ENCODE results near the gene CLRN2.

Gene CLRN2

DNA sequence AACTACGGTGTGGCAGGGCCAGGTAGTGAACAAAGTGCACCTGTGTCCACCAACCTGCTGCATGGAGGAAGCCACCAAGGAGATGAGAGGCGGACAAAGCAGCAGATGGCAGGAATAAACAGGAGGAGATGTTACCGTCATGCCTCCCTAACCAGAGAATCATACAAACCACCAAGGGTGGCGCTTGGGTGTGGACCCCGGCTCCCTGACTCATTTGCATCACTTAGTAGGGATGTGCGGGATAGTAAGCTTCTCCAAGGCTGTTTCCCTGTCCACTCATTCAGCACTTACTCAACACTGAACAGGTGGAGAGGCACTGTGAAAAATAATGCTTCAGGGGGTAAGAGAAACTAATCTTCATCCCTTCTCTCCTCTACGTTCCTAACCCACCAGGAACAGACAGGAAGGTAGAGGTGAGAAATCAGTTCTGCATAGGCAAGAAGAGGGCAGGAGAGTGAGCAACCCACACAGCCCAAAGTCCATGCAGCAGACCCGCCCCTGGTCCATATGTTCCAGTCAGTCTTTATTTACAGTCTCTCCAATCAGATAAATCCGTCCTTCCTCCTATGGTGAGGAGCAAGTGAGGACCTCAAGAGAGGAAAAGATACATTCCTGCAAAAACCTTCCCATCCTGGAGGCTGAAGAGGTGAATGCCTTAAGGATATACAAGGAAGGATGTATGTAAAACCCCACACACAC lies 37.0 kb upstream of the CLRN2 start:
- TF ChIP-seq, protein P1, sequence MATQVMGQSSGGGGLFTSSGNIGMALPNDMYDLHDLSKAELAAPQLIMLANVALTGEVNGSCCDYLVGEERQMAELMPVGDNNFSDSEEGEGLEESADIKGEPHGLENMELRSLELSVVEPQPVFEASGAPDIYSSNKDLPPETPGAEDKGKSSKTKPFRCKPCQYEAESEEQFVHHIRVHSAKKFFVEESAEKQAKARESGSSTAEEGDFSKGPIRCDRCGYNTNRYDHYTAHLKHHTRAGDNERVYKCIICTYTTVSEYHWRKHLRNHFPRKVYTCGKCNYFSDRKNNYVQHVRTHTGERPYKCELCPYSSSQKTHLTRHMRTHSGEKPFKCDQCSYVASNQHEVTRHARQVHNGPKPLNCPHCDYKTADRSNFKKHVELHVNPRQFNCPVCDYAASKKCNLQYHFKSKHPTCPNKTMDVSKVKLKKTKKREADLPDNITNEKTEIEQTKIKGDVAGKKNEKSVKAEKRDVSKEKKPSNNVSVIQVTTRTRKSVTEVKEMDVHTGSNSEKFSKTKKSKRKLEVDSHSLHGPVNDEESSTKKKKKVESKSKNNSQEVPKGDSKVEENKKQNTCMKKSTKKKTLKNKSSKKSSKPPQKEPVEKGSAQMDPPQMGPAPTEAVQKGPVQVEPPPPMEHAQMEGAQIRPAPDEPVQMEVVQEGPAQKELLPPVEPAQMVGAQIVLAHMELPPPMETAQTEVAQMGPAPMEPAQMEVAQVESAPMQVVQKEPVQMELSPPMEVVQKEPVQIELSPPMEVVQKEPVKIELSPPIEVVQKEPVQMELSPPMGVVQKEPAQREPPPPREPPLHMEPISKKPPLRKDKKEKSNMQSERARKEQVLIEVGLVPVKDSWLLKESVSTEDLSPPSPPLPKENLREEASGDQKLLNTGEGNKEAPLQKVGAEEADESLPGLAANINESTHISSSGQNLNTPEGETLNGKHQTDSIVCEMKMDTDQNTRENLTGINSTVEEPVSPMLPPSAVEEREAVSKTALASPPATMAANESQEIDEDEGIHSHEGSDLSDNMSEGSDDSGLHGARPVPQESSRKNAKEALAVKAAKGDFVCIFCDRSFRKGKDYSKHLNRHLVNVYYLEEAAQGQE (IDR thresholded peaks at IDR 0.05; ENCODE audit: insufficient read depth in 1 of 2, low read depth in 2 of 2, low read length in 2 of 2) = no peak
- no peak for TF ChIP-seq SIN3A (IDR thresholded peaks at IDR 0.05; ENCODE audit: borderline replicate concordance, insufficient read depth, low read length)
- TF ChIP-seq TAF1 (IDR thresholded peaks at IDR 0.05; ENCODE audit: borderline replicate concordance, insufficient read depth, low read length) = no peak
- no peak for TF ChIP-seq POLR2AphosphoS5 (IDR thresholded peaks at IDR 0.05; ENCODE audit: low read depth, low read length)
- TF ChIP-seq FOXP2 (optimal IDR thresholded peaks at IDR 0.05; ENCODE audit: borderline replicate concordance, extremely low read depth, extremely low read length, insufficient read depth) = no peak

DNA sequence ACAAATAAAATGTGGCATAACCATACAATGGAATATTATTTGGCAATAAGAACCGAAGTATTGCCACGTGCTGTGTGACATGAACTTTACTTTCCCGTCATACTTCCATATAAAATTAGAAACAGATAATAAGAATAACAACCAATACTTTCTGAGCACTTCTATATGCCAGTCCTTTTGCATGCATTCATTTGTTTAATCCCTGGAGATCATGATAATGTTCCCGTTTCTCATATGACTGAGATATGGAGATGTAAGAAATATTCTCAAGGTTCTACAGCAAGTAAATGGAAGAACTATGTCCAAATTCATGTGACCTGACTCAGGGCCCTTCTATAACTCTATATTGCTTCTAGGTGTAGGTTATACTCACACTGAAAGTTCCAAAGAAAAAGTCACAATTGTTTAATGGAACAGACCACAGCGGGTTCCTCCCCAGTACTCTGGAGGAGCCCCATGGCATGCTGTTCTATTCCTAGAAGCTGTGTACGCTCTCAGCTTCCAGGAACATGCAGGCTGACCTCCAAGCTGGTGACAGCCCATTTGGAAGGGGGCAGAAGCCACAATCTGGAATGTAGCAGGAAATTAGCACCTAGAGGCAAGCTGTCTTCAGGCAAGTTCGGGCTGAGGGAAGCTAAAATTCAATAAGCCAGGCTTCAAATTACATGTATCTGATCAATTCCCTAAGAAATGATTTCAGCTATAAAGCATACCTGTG lies 34.6 kb upstream of the CLRN2 start:
- TF ChIP-seq, protein P1 (IDR thresholded peaks at IDR 0.05; ENCODE audit: insufficient read depth in 1 of 2, low read depth in 2 of 2, low read length in 2 of 2) = no peak
- TF ChIP-seq POLR2AphosphoS5 (IDR thresholded peaks at IDR 0.05; ENCODE audit: low read depth, low read length) = no peak
- TF ChIP-seq SIN3A (IDR thresholded peaks at IDR 0.05; ENCODE audit: borderline replicate concordance, insufficient read depth, low read length) = no peak
- TF ChIP-seq TAF1 (IDR thresholded peaks at IDR 0.05; ENCODE audit: borderline replicate concordance, insufficient read depth, low read length) = no peak
- TF ChIP-seq FOXP2 (optimal IDR thresholded peaks at IDR 0.05; ENCODE audit: borderline replicate concordance, extremely low read depth, extremely low read length, insufficient read depth) = no peak

- TF ChIP-seq TAF1 (IDR thresholded peaks at IDR 0.05; ENCODE audit: borderline replicate concordance, insufficient read depth, low read length) (no peak), SIN3A (IDR thresholded peaks at IDR 0.05; ENCODE audit: borderline replicate concordance, insufficient read depth, low read length) (no peak), FOXP2 (optimal IDR thresholded peaks at IDR 0.05; ENCODE audit: borderline replicate concordance, extremely low read depth, extremely low read length, insufficient read depth) (no peak), POLR2AphosphoS5 (IDR thresholded peaks at IDR 0.05; ENCODE audit: low read depth, low read length) (no peak)
- TF ChIP-seq, protein P1 (IDR thresholded peaks at IDR 0.05; ENCODE audit: insufficient read depth in 1 of 2, low read depth in 2 of 2, low read length in 2 of 2) = no peak
These were observed 34.0 kb upstream of the CLRN2 start for GRCh38 chr4:17480955-17481354.

GRCh38 chr4:17482716-17483115 lies 32.2 kb upstream of the CLRN2 start:
- no peak for TF ChIP-seq SIN3A (IDR thresholded peaks at IDR 0.05; ENCODE audit: borderline replicate concordance, insufficient read depth, low read length)

GRCh38 chr4:17489123-17489522 lies 25.8 kb upstream of the CLRN2 start:
- TF ChIP-seq FOXP2 (optimal IDR thresholded peaks at IDR 0.05; ENCODE audit: borderline replicate concordance, extremely low read depth, extremely low read length, insufficient read depth) = no peak
- no peak for TF ChIP-seq SIN3A (IDR thresholded peaks at IDR 0.05; ENCODE audit: borderline replicate concordance, insufficient read depth, low read length)
- TF ChIP-seq, protein P1 (IDR thresholded peaks at IDR 0.05; ENCODE audit: insufficient read depth in 1 of 2, low read depth in 2 of 2, low read length in 2 of 2) = no peak
- TF ChIP-seq POLR2AphosphoS5 (IDR thresholded peaks at IDR 0.05; ENCODE audit: low read depth, low read length) = no peak
- TF ChIP-seq TAF1 (IDR thresholded peaks at IDR 0.05; ENCODE audit: borderline replicate concordance, insufficient read depth, low read length) = no peak

Measured in PFSK-1 (cell line).